Activated CD4-positive, alpha-beta T cell treated with anti-CD3 and anti-CD28 coated beads for 48 hours (primary cell): ENCODE results near the gene PSME3IP1.
"Not testable (repeated sequence)": the region's sequence is repeated elsewhere in the genome, so short reads cannot be mapped to it uniquely, and the experiment has no call there.

Source experiments
- DNase-seq: peaks from one replicate; pipeline ENCODE4 v3.0.0-alpha.2; 2020

The PSME3IP1 gene

DNA sequence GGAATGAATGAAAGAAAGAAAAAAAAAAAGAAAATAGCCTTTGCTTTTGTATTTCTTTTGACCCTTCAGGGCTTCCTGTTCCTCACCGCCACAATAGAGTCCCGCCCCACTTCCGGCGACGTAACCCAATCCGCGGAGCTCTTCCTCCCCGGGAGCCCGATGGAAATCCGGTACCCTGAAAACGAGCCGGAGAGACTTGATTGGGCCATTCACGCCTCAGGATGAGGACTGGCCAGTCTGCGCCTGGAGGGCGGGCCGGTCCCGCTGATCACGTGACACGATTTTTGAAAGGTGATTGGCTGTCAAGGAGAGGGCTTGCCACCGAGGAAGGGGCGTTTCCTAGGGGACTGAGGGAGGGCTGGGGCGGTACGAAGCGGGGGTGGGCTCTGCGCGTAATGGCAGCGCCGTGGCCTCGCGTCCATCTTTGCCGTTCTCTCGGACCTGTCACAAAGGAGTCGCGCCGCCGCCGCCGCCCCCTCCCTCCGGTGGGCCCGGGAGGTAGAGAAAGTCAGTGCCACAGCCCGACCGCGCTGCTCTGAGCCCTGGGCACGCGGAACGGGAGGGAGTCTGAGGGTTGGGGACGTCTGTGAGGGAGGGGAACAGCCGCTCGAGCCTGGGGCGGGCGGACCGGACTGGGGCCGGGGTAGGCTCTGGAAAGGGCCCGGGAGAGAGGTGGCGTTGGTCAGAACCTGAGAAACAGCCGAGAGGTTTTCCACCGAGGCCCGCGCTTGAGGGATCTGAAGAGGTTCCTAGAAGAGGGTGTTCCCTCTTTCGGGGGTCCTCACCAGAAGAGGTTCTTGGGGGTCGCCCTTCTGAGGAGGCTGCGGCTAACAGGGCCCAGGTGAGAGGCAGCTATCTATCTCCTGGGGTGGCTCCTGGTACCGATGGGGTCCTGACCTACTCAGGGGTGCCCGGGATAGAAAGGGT lies at the start of gene PSME3IP1, which contains the start of gene RSPRY1:
PSME3IP1 (minus strand) TSS at position 95 of the 927 bp plus-strand sequence. CDS start 12,185 bp downstream, outside the sequence.
RSPRY1 (plus strand) TSS at position 385 of the 927 bp plus-strand sequence. CDS start 18,330 bp downstream, outside the sequence.
- peak; percentile 99 for DNase-seq

- peak; percentile 69 for DNase-seq
Measured at GRCh38 chr16:57235128-57236021, 49.5 kb upstream of the PSME3IP1 start.

DNA sequence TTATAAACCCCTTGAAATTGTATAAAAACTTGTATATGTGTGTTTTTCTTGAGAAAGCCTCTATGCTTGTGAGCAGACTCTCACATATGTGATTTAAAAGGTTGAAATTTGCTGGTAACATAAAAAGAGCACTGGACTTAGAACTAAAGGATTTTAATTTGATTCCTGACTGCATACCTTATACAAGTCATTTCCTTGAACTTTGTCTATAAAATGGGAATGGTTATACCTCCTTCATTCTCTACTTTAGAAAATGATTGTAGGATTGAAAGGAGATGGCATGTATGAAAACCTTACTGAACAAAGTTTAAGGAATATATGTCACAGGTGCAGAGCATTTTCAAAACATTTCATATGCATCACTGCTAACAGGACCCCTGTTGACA lies 48.9 kb upstream of the PSME3IP1 start:
- no peak for DNase-seq

DNA sequence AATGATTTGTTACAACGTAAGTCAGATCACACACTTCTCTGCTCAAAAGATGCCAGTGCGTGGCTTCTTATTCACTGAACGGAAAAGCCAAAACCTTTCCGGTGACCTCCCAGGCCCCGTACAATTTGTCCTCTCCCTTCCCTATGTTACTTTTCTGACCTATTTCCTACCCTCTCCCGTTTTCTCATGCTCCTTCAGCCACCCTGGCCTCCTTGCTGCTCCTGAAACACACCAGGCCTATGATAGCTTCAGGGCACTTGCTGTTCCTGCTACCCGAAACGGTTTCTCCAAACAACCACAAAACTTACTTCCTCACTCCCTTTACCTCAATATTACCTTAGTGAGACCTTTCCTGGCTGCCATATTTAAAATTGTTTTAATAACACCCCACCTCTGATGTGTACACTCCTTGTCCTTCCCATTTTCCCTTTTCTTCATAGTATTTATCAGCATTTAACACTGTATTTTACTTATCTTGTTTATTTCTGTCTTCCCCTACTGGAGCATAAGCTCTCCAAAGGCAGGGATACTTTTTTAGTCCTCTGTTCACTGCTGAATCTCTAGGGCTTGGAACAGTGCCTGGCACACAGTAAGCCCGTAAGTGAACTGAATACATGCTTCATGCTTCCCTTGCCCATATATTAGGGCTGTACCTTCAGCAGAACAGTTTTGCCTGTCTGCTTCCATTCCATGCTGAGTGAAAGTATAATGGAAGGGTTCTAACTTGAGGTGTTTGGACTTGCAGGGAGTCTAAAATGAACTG lies 48.3 kb upstream of the PSME3IP1 start:
- DNase-seq = no peak

- no peak for DNase-seq
Measured at GRCh38 chr16:57231821-57232350, 46.0 kb upstream of the PSME3IP1 start.

DNA sequence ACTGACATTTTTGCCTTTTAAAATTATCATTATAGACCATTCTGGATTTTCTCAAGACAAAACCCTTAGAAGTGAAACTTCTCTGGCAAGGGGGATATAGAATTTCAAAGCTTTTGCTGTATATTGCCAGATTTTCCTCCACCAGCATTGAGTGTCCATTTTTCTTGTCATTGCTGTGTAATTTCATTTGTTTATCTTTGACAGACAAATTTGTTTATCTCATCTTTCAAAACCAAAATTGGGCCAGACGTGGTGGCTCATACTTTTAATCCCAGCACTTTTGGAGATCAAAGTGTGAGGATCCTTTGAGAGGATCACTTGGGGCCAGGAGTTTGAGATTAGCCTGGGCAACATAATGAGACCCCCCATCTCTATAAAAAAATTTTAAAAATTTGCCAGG lies 43.2 kb upstream of the PSME3IP1 start:
- DNase-seq = no peak

- no peak for DNase-seq
Measured at GRCh38 chr16:57226701-57227621, 41.1 kb upstream of the PSME3IP1 start.

DNA sequence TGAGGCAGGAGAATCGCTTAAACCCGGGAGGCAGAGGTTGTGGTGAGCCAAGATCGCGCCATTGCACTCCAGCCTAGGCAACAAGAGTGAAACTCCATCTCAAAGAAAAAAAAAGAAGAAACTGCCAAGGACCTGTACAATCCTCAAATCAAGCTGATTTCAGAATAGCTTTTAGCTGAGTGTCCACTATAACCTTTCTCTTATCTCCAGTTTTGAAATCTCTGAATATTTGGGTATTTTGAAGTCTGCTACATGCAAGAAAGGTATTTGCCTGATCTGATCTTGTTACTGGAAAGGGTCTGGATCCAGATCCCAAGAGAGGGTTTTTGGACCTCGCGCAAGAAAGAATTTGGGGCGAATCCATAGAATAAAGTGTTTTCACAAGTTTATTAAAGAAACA lies 40.1 kb upstream of the PSME3IP1 start:
- DNase-seq = no peak

- DNase-seq = no peak
Measured at GRCh38 chr16:57224651-57225335, 39.0 kb upstream of the PSME3IP1 start.

DNA sequence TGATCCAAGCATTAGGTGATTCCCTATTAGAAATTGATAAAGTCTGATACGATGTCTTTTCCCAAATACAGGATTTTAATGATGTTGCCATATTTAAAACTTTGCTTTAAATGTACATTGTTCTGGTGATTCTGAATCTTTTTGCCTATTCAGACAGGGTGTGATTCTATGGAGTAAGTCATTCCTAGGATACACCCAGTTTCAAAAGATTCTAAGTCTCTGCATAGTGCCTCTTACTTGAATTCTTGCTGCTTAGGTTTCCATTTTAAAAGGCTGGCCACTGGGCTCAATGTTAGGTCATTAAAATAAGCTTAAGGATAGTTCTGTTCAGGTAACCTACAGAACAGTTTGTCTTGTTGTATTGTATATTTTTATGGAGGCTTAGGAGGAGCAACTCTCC lies 37.2 kb upstream of the PSME3IP1 start:
- no peak for DNase-seq

- no peak for DNase-seq
Measured at GRCh38 chr16:57216968-57217367, 31.1 kb upstream of the PSME3IP1 start.

- no peak for DNase-seq
Measured at GRCh38 chr16:57213462-57213861, 27.6 kb upstream of the PSME3IP1 start.

DNA sequence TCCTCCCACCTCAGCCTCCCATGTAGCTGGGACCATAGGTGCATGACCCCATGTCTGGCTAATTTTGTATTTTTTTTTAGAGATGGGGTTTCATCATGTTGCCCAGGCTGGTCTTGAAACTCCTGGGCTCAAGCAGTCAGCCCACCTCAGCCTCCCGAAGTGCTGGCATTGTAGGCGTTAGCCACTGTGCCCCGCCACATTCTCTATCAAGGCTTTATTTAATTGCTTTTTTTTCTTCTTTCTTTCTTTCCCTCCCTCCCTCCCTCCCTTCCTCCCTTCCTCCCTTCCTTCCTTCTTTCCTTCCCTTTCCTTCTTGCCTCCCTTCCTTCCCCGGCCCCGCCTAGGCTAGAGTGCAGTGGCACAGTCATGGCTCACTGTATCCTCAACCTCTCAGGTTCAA lies 23.9 kb upstream of the PSME3IP1 start:
- no peak for DNase-seq

GRCh38 chr16:57208926-57209325 lies 23.1 kb upstream of the PSME3IP1 start:
- no peak for DNase-seq

- no peak for DNase-seq
Measured at GRCh38 chr16:57204675-57205074, 18.8 kb upstream of the PSME3IP1 start.

GRCh38 chr16:57203451-57203850 lies 17.6 kb upstream of the PSME3IP1 start:
- no peak for DNase-seq

- no peak for DNase-seq
Measured at GRCh38 chr16:57202095-57202886, 16.5 kb upstream of the PSME3IP1 start.

- not testable (repeated sequence) for DNase-seq
Measured at GRCh38 chr16:57200926-57201325, 15.1 kb upstream of the PSME3IP1 start.

DNA sequence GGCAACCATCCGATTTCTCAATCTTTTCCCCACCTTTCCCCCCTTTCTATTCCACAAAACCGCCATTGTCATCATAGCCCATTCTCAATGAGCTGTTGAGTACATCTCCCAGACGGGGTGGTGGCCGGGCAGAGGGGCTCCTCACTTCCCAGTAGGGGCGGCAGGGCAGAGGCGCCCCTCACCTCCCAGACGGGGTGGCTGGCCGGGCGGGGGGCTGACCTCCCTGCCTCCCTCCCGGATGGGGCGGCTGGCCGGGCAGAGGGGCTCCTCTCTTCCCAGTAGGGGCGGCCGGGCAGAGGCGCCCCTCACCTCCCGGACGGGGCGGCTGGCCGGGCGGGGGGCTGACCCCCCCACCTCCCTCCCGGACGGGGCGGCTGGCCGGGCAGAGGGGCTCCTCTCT lies 14.5 kb upstream of the PSME3IP1 start:
- DNase-seq = not testable (repeated sequence)

- DNase-seq = no peak
Measured at GRCh38 chr16:57196753-57197152, 10.9 kb upstream of the PSME3IP1 start.
